Osteocyte (in vitro differentiated cells): ENCODE data around the gene GNAI2. TPM values are rescaled to one million over a fixed set of nuclear protein-coding genes. Genes with fewer than 3 reads are reported as not detected.
A peak's percentile ranks its signal among the peaks of the same experiment; 100 is the strongest.

Experiments
- DNase-seq: peaks from one replicate; pipeline ENCODE4 v3.0.0; 2021; ENCODE audit warnings: mixed read lengths; ENCODE audit not compliant: unreplicated experiment; ENCODE audit errors: extremely low spot score
- H3K27ac Mint-ChIP-seq: one replicate; pipeline ENCODE4 v1.8.0; 2021; ENCODE audit warnings: mild to moderate bottlenecking, mixed read lengths; ENCODE audit not compliant: unreplicated experiment
- H3K27me3 Mint-ChIP-seq: one replicate; pipeline ENCODE4 v1.8.0; 2021; ENCODE audit warnings: mixed read lengths; ENCODE audit not compliant: unreplicated experiment
- H3K36me3 Mint-ChIP-seq: one replicate; pipeline ENCODE4 v1.8.0; 2021; ENCODE audit warnings: mixed read lengths; ENCODE audit not compliant: unreplicated experiment
- H3K4me1 Mint-ChIP-seq: one replicate; pipeline ENCODE4 v1.8.0; 2021; ENCODE audit warnings: mixed read lengths; ENCODE audit not compliant: unreplicated experiment
- H3K4me3 Mint-ChIP-seq: one replicate; pipeline ENCODE4 v1.8.0; 2021; ENCODE audit warnings: mild to moderate bottlenecking, moderate library complexity, mixed read lengths; ENCODE audit not compliant: unreplicated experiment
- H3K9me3 Mint-ChIP-seq: one replicate; pipeline ENCODE4 v1.8.0; 2021; ENCODE audit warnings: mixed read lengths; ENCODE audit not compliant: unreplicated experiment
- CTCF ChIP-seq: fragments of 200-600 bp; sonication (generic); IDR thresholded peaks from 2 replicates; pipeline ENCODE4 v1.5.0; 2021; ENCODE audit warnings: antibody characterized with exemption, mild to moderate bottlenecking, moderate library complexity
- total RNA-seq: library from RNA; stranded (reverse); gene quantifications from 2 replicates; pipeline ENCODE4 v1.2.1, GENCODE V29; 2021

The GNAI2 gene
- total RNA-seq, 1 donor from 2014 or later, result 340 TPM

DNA sequence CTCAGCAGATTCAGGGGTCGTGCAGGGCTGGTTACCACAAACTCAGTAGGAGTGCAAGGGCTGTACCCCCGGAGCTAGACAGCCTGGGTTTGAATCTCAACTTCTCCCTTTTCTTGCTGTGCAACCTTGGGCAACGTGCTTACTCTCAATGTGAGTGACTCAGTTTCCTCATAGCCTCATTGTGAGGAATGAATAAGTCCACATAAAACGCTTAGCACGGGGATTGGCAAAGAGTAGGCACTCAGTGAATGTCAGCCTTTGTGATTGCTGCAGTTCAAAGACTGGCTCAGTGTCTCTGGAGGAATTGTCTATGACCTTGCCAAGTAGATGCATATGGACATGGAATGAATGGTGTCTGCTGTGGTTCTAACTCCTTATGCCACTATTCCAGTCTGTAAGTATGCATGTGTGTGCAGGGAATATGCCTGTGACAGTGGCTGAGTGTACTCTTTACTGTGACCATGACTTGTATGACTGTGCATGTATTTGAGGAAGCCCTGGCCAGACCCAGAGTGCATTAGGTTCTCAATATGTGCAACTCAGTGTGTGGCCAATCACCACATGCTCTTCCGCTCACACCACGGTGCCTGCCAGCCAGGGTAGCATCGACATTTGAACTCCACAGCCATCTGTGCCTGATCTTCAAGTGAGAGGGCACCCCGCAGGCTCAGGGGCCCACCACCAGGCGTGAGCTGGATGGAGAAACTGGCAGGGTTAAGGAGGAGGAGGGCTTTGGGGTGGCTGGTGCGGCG is 64.1 kb downstream of the GNAI2 start:
- Mint-ChIP-seq H3K4me3 (peak overlapping the region; percentile 97), H3K36me3 (no peaks in the 10 kb centered on the region), H3K9me3 (no peaks in the 10 kb centered on the region), H3K27ac (peak overlapping the region; percentile 98), H3K27me3 (no peaks in the 10 kb centered on the region), H3K4me1 (peaks cover 22% of the 10 kb centered on the region)
- no peak for TF ChIP-seq CTCF
- DNase-seq, result no peak

DNA sequence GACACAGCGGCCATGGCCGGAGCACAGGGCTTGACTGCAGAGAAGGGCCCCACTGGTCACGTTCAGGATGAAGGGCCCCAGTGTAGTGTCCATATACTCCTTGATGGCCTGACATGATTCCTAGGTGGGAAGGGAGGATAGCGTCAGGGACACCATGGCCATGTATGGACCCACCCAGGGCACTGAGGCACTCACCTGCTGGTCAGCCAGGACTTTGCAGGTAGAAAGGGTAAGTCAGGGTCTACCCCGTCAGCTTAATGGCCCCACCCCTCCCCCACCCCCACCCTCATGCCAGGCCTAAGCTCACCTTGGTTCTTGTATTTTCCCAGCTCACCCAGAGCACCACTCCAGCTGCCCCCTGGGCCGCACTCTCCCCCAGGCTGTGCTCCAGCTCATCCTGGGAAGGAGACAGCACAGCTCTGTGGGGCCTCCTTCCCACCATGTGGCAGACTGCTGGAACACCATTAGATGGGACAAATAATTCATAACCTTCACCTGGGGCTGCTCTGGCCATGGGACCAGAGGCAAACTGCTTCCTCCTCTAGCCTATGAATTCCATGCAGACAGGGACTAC is 64.8 kb downstream of the GNAI2 start:
- no peaks in the 10 kb centered on the region for H3K27me3 Mint-ChIP-seq
- peak overlapping the region; percentile 98 for H3K27ac Mint-ChIP-seq
- TF ChIP-seq CTCF, result no peak
- H3K4me3 Mint-ChIP-seq, result peak overlapping the region; percentile 97
- H3K9me3 Mint-ChIP-seq, result no peaks in the 10 kb centered on the region
- DNase-seq, result no peak
- no peaks in the 10 kb centered on the region for H3K36me3 Mint-ChIP-seq
- peaks cover 22% of the 10 kb centered on the region for H3K4me1 Mint-ChIP-seq

GRCh38 chr3:50302095-50303012 is 66.3 kb downstream of the GNAI2 start:
- no peak for DNase-seq
- peaks cover 22% of the 10 kb centered on the region for H3K4me1 Mint-ChIP-seq
- H3K27me3 Mint-ChIP-seq, result no peaks in the 10 kb centered on the region
- no peak for TF ChIP-seq CTCF
- no peak overlapping the region for H3K4me3 Mint-ChIP-seq
- H3K27ac Mint-ChIP-seq, result no peak overlapping the region
- no peaks in the 10 kb centered on the region for H3K9me3 Mint-ChIP-seq
- no peaks in the 10 kb centered on the region for H3K36me3 Mint-ChIP-seq

- Mint-ChIP-seq H3K27ac (no peak within 1 kb of the TSS), H3K36me3 (no peaks in the 10 kb centered on the region), H3K9me3 (no peaks in the 10 kb centered on the region), H3K4me3 (no peak within 1 kb of the TSS), H3K27me3 (no peaks in the 10 kb centered on the region), H3K4me1 (peaks cover 20% of the 10 kb centered on the region)
- no peak for TF ChIP-seq CTCF
- no peak for DNase-seq
Measured at GRCh38 chr3:50303013-50303815, 67.2 kb downstream of the GNAI2 start, which contains the start of gene HYAL1. Gene HYAL1 (minus strand): TSS chr3:50303574. CDS start chr3:50302956, 618 bp downstream.
